Ishikawa (cell line): ENCODE results near the gene GALT.

Experiments used
- EP300 ChIP-seq: IDR thresholded peaks from 2 replicates; pipeline ENCODE4 v1.6.1; 2012; ENCODE audit warnings: borderline replicate concordance
- FOXM1 ChIP-seq: IDR thresholded peaks from 2 replicates; pipeline ENCODE4 v1.6.1; 2012; ENCODE audit warnings: low read depth, borderline replicate concordance
- TAF1 ChIP-seq: IDR thresholded peaks from 2 replicates; pipeline ENCODE4 v1.6.1; 2012; ENCODE audit warnings: low read depth, mild to moderate bottlenecking

- TF ChIP-seq TAF1 (no peak), EP300 (no peak), FOXM1 (no peak)
Observed at GRCh38 chr9:34635556-34635955, 10.9 kb upstream of the GALT start.
